HEK293 (cell line): ENCODE results near the gene CDC42EP1.

Experiments
- IKZF3 ChIP-seq: fragments of 450-650 bp; IDR thresholded peaks from 2 replicates; pipeline ENCODE4 v1.5.0; 2018; ENCODE audit warnings: missing biosample characterization, mild to moderate bottlenecking, missing genetic modification characterization, moderate library complexity
- KLF7 ChIP-seq: fragments of 450-650 bp; formaldehyde crosslinking; IDR thresholded peaks from 2 replicates; pipeline ENCODE4 v1.5.1; 2016; ENCODE audit warnings: missing biosample characterization, missing genetic modification characterization, borderline replicate concordance
- ZNF214 ChIP-seq: fragments of 450-650 bp; formaldehyde crosslinking; IDR thresholded peaks from 2 replicates; pipeline ENCODE4 v1.5.1; 2017; ENCODE audit warnings: missing biosample characterization, mild to moderate bottlenecking, missing genetic modification characterization, borderline replicate concordance
- ZNF274 ChIP-seq, 2 experiments: fragments of 200-500 bp in 1 of 2; fragments of 450-650 bp in 1 of 2; sonication (Bioruptor generic) in 1 of 2; formaldehyde crosslinking in 1 of 2; IDR thresholded peaks; 2 replicates each; pipeline versions ENCODE4 v1.5.1 to v1.6.1; 2014 to 2016; ENCODE audit warnings: borderline replicate concordance in 1 of 2, inconsistent platforms in 1 of 2, low read length in 1 of 2, missing biosample characterization in 1 of 2, missing genetic modification characterization in 1 of 2
- TF ChIP-seq, protein P1 (sequence below): fragments of 450-650 bp; formaldehyde crosslinking; IDR thresholded peaks from 2 replicates; pipeline ENCODE4 v1.5.1; 2016; ENCODE audit warnings: missing biosample characterization, missing genetic modification characterization, low read depth
- TF ChIP-seq, protein P2 (sequence below): IDR thresholded peaks from 2 replicates; pipeline ENCODE4 v1.6.1; 2011; ENCODE audit warnings: mild to moderate bottlenecking, low read depth, low read length, borderline replicate concordance
- TF ChIP-seq, protein P3 (sequence below): fragments of 450-650 bp; formaldehyde crosslinking; IDR thresholded peaks from 2 replicates; pipeline ENCODE4 v1.5.1; 2016; ENCODE audit warnings: missing biosample characterization, missing genetic modification characterization

DNA sequence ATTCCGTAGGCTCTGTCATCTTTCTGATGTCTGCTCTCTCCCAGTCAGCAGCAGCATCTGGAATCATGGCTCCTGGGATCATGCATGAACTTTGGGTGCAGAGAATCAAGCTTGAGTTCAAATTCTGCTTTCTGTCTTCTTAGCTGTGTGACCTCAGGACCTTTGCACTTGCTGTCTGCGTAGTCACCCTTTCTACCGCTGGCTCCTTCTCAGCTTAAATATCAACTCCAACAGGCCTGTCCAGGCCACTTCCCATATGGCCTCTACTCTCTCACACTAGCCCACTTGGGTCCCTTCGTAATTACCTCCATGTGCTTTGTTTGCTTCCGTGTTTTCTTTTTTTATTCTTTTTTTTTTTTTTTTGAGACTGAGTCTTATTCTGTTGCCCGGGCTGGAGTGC is 43.8 kb downstream of the CDC42EP1 start:
- no peak for TF ChIP-seq IKZF3 (tag by site-specific recombination)
- TF ChIP-seq, protein P1, sequence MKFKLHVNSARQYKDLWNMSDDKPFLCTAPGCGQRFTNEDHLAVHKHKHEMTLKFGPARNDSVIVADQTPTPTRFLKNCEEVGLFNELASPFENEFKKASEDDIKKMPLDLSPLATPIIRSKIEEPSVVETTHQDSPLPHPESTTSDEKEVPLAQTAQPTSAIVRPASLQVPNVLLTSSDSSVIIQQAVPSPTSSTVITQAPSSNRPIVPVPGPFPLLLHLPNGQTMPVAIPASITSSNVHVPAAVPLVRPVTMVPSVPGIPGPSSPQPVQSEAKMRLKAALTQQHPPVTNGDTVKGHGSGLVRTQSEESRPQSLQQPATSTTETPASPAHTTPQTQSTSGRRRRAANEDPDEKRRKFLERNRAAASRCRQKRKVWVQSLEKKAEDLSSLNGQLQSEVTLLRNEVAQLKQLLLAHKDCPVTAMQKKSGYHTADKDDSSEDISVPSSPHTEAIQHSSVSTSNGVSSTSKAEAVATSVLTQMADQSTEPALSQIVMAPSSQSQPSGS (tag by site-specific recombination): no peak
- TF ChIP-seq, protein P2, sequence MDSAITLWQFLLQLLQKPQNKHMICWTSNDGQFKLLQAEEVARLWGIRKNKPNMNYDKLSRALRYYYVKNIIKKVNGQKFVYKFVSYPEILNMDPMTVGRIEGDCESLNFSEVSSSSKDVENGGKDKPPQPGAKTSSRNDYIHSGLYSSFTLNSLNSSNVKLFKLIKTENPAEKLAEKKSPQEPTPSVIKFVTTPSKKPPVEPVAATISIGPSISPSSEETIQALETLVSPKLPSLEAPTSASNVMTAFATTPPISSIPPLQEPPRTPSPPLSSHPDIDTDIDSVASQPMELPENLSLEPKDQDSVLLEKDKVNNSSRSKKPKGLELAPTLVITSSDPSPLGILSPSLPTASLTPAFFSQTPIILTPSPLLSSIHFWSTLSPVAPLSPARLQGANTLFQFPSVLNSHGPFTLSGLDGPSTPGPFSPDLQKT: no peak
- TF ChIP-seq, protein P3, sequence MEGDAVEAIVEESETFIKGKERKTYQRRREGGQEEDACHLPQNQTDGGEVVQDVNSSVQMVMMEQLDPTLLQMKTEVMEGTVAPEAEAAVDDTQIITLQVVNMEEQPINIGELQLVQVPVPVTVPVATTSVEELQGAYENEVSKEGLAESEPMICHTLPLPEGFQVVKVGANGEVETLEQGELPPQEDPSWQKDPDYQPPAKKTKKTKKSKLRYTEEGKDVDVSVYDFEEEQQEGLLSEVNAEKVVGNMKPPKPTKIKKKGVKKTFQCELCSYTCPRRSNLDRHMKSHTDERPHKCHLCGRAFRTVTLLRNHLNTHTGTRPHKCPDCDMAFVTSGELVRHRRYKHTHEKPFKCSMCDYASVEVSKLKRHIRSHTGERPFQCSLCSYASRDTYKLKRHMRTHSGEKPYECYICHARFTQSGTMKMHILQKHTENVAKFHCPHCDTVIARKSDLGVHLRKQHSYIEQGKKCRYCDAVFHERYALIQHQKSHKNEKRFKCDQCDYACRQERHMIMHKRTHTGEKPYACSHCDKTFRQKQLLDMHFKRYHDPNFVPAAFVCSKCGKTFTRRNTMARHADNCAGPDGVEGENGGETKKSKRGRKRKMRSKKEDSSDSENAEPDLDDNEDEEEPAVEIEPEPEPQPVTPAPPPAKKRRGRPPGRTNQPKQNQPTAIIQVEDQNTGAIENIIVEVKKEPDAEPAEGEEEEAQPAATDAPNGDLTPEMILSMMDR (tag by site-specific recombination): no peak
- TF ChIP-seq ZNF214: no peak
- TF ChIP-seq ZNF274 (IDR thresholded peaks at IDR 0.05; ENCODE audit: low read length): no peak
- TF ChIP-seq ZNF274 (tag by site-specific recombination; IDR thresholded peaks at IDR 0.05; ENCODE audit: borderline replicate concordance): no peak
- no peak for TF ChIP-seq KLF7 (tag by site-specific recombination)
